ENCODE results near the gene KCND3.

Gene KCND3

GRCh38 chr1:111882559-111882958 lies 106.9 kb downstream of the KCND3 start:
- no peak for DNase-seq (ENCODE audit: low read depth, low spot score)
- H3K4me3 ChIP-seq (ENCODE audit: low read depth, low read length), result no peak overlapping the region
- TF ChIP-seq, protein P1, sequence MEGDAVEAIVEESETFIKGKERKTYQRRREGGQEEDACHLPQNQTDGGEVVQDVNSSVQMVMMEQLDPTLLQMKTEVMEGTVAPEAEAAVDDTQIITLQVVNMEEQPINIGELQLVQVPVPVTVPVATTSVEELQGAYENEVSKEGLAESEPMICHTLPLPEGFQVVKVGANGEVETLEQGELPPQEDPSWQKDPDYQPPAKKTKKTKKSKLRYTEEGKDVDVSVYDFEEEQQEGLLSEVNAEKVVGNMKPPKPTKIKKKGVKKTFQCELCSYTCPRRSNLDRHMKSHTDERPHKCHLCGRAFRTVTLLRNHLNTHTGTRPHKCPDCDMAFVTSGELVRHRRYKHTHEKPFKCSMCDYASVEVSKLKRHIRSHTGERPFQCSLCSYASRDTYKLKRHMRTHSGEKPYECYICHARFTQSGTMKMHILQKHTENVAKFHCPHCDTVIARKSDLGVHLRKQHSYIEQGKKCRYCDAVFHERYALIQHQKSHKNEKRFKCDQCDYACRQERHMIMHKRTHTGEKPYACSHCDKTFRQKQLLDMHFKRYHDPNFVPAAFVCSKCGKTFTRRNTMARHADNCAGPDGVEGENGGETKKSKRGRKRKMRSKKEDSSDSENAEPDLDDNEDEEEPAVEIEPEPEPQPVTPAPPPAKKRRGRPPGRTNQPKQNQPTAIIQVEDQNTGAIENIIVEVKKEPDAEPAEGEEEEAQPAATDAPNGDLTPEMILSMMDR (IDR thresholded peaks at IDR 0.05; ENCODE audit: insufficient read depth, low read length, missing control alignments), result no peak
- ChIA-PET CTCF (no interaction called here), POLR2A (no interaction called here)

DNA sequence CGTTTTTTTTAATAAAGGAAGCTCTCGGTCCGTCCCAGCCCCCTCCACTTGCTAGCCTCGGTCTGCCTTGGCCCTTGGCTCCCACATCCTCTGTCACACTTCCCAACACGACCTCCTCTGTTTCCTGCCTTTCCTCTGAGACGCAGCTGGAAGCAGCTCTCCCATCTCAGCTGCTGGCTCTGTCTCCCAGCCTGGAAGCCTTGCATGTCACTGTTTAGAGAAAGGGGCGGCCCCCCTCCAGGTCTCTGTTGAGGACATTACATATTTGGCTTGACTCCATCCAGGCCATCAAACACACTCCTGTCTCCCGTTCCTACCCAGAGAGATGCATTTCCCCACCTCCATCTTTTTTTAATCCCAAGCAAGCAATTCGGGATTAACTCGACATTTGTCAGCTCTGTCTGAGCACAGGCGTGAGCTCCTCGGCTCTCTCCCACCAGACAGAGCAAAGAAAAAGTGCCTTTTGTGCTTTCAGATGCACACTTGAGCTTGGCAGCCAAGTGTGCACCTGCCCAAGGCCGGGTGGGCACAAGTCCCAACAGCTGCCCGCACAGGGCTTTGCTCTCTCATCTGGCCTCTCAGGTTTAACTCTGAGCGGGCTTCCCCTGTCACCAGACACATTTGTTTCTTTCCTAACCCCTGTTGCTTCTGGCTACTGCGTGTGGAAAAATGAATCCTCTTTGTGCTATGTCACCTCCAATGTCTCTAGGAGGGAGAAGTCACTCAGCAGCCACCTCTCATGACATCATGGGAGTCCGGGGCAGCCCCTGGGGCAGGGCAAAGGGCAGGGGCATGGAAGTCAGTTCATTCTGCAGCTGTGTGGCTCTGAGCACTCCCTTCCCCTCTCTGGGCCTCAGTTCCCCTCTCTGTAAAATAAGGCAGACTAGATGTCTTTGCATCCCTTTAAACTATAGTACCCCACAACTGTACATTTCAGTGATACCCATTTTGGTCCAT lies 108.3 kb downstream of the KCND3 start:
- no peak for DNase-seq (ENCODE audit: low read depth, low spot score)
- POLR2A ChIA-PET, result no interaction called here
- TF ChIP-seq, protein P1 (IDR thresholded peaks at IDR 0.05; ENCODE audit: insufficient read depth, low read length, missing control alignments), result no peak
- no peak overlapping the region for H3K4me3 ChIP-seq (ENCODE audit: low read depth, low read length)
- CTCF ChIA-PET, result no interaction called here

- no peak for DNase-seq (ENCODE audit: low read depth, low spot score)
- ChIA-PET CTCF (no interaction called here), POLR2A (no interaction called here)
- no peak overlapping the region for H3K4me3 ChIP-seq (ENCODE audit: low read depth, low read length)
- TF ChIP-seq, protein P1 (IDR thresholded peaks at IDR 0.05; ENCODE audit: insufficient read depth, low read length, missing control alignments), result no peak
Observed at GRCh38 chr1:111879081-111879480, 110.4 kb downstream of the KCND3 start.

GRCh38 chr1:111878649-111879048 lies 110.8 kb downstream of the KCND3 start:
- no peak overlapping the region for H3K4me3 ChIP-seq (ENCODE audit: low read depth, low read length)
- ChIA-PET CTCF (no interaction called here), POLR2A (no interaction called here)
- DNase-seq (ENCODE audit: low read depth, low spot score), result no peak
- TF ChIP-seq, protein P1 (IDR thresholded peaks at IDR 0.05; ENCODE audit: insufficient read depth, low read length, missing control alignments), result no peak

- ChIA-PET CTCF (no interaction called here), POLR2A (no interaction called here)
- H3K4me3 ChIP-seq (ENCODE audit: low read depth, low read length), result no peak overlapping the region
- DNase-seq (ENCODE audit: low read depth, low spot score), result no peak
- TF ChIP-seq, protein P1 (IDR thresholded peaks at IDR 0.05; ENCODE audit: insufficient read depth, low read length, missing control alignments), result no peak
Observed at GRCh38 chr1:111878091-111878490, 111.4 kb downstream of the KCND3 start.

DNA sequence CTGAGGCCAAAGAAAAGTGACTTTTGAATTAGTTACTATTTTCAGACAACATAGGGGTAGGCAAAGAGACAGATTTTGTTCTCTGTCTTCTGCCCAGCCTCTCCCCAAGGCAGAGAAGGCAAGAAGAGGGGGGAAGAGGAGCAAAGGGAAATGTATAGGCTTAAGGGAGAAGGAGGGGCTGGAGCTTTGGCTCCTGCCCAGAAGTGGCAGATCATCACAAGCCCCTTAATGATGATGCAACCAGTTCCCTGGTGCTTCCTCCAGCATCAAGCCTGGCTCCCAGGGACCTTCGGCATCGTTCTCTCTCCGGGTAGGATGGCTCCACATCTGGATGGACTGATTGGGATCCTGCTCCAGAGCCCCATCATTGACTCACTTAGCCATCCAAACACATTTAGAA lies 112.8 kb downstream of the KCND3 start:
- POLR2A ChIA-PET, result no interaction called here
- no peak for DNase-seq (ENCODE audit: low read depth, low spot score)
- CTCF ChIA-PET, result no interaction called here
- no peak overlapping the region for H3K4me3 ChIP-seq (ENCODE audit: low read depth, low read length)
- TF ChIP-seq, protein P1 (IDR thresholded peaks at IDR 0.05; ENCODE audit: insufficient read depth, low read length, missing control alignments), result no peak

Data from AG04449 (cell line).